CD8-positive, alpha-beta memory T cell (primary cell): ENCODE data around the gene NOS2. TPM values are rescaled to one million over a fixed set of nuclear protein-coding genes. Genes with fewer than 3 reads are reported as not detected.
A peak's percentile ranks its signal among the peaks of the same experiment; 100 is the strongest.
"Not testable (repeated sequence)": the region's sequence is repeated elsewhere in the genome, so short reads cannot be mapped to it uniquely, and the experiment has no call there.

ENCODE experiments used
- CTCF ChIA-PET: fragments of 350-600 bp; sonication (Branson Sonifier 250); formaldehyde crosslinking; loops from one replicate; lab custom pipeline; 2021; ENCODE audit warnings: antibody characterized with exemption; lab: Charles Lee
- POLR2A ChIA-PET: fragments of 350-600 bp; sonication (Branson Sonifier 250); formaldehyde crosslinking; loops from one replicate; lab custom pipeline; 2021; ENCODE audit warnings: antibody characterized with exemption; lab: Charles Lee
- DNase-seq, 5 donors: peaks; one replicate each; pipeline versions ENCODE4 v3.0.0 to v3.0.0-alpha.2; 2020 to 2022; ENCODE audit warnings: mixed read lengths in 1 of 5
- H3K27ac ChIP-seq: one replicate; pipeline ENCODE4 v1.7.0; 2013; ENCODE audit warnings: low read depth, mild to moderate bottlenecking, low read length, moderate library complexity
- H3K27me3 ChIP-seq: 2 replicates; pipeline ENCODE4 v1.7.0; 2013; ENCODE audit warnings: low read length, mild to moderate bottlenecking; ENCODE audit not compliant: insufficient read depth, poor library complexity, severe bottlenecking
- H3K36me3 ChIP-seq: 2 replicates; pipeline ENCODE4 v1.7.0; 2013; ENCODE audit warnings: mild to moderate bottlenecking, low read length, moderate library complexity; ENCODE audit not compliant: insufficient read depth
- H3K4me1 ChIP-seq: 2 replicates; pipeline ENCODE4 v1.7.0; 2013; ENCODE audit warnings: mild to moderate bottlenecking, low read length, moderate library complexity; ENCODE audit not compliant: insufficient read depth
- H3K4me3 ChIP-seq: 2 replicates; pipeline ENCODE4 v1.7.0; 2013; ENCODE audit warnings: mild to moderate bottlenecking, low read length
- H3K9me3 ChIP-seq: 2 replicates; pipeline ENCODE4 v1.7.0; 2013; ENCODE audit warnings: mild to moderate bottlenecking, low read length
- H3K27ac Mint-ChIP-seq, 8 donors: one replicate each; pipeline ENCODE4 v1.8.0; 2020 to 2021; ENCODE audit warnings: mixed read lengths in 8 of 8, mild to moderate bottlenecking in 6 of 8, inconsistent platforms in 3 of 8, moderate library complexity in 3 of 8
- H3K27me3 Mint-ChIP-seq, 2 donors: one replicate each; pipeline ENCODE4 v1.8.0; 2020 to 2021; ENCODE audit warnings: mixed read lengths in 2 of 2, mild to moderate bottlenecking in 1 of 2, moderate library complexity in 1 of 2
- H3K36me3 Mint-ChIP-seq, 3 donors: one replicate each; pipeline ENCODE4 v1.8.0; 2020 to 2021; ENCODE audit warnings: mixed read lengths in 3 of 3, inconsistent platforms in 1 of 3, mild to moderate bottlenecking in 1 of 3
- H3K4me1 Mint-ChIP-seq, 3 donors: one replicate each; pipeline ENCODE4 v1.8.0; 2020 to 2021; ENCODE audit warnings: mixed read lengths in 3 of 3, inconsistent platforms in 1 of 3, mild to moderate bottlenecking in 1 of 3
- H3K4me3 Mint-ChIP-seq, 7 donors: one replicate each; pipeline ENCODE4 v1.8.0; 2020 to 2021; ENCODE audit warnings: mixed read lengths in 7 of 7, mild to moderate bottlenecking in 6 of 7, moderate library complexity in 4 of 7, inconsistent platforms in 2 of 7
- H3K9me3 Mint-ChIP-seq, 5 donors: one replicate each; pipeline ENCODE4 v1.8.0; 2020 to 2022; ENCODE audit warnings: mixed read lengths in 5 of 5, mild to moderate bottlenecking in 3 of 5, moderate library complexity in 2 of 5, inconsistent platforms in 1 of 5
- polyA plus RNA-seq: library from polyadenylated mRNA; unstranded; fragments of 300-500 nt; fragmentation: Illumina TruSeq; gene quantifications from one replicate; pipeline ENCODE4 v1.2.3, GENCODE V29; 2021
- total RNA-seq, 2 experiments: library from RNA; stranded (reverse); gene quantifications; one replicate each; pipeline ENCODE4 v1.2.3, GENCODE V29; 2021

The NOS2 gene
- total and polyA plus RNA-seq, 3 experiments from 2014 or later: 0.07 TPM; not detected in 2

- Mint-ChIP-seq H3K4me3 (no peak overlapping the region), H3K36me3 (no peaks in the 10 kb centered on the region), H3K27ac (no peak overlapping the region), H3K9me3 (no peaks in the 10 kb centered on the region), H3K4me1 (no peaks in the 10 kb centered on the region), H3K27me3 (peaks cover 3 to 6% of the 10 kb centered on the region in 2 donors)
- Histone ChIP-seq H3K9me3 (no peaks in the 10 kb centered on the region), H3K4me3 (no peak overlapping the region), H3K36me3 (no peaks in the 10 kb centered on the region), H3K4me1 (no peaks in the 10 kb centered on the region), H3K27ac (no peak overlapping the region), H3K27me3 (no peaks in the 10 kb centered on the region)
- POLR2A ChIA-PET: no interaction called here
- CTCF ChIA-PET: interaction anchor here (2.6 kb wide), 1 partner anchor 8 kb away, joined by 7 read pairs; no protein-coding TSS in a partner anchor
- no peak for DNase-seq
Measured at GRCh38 chr17:27764589-27764988, 35.7 kb downstream of the NOS2 start.

DNA sequence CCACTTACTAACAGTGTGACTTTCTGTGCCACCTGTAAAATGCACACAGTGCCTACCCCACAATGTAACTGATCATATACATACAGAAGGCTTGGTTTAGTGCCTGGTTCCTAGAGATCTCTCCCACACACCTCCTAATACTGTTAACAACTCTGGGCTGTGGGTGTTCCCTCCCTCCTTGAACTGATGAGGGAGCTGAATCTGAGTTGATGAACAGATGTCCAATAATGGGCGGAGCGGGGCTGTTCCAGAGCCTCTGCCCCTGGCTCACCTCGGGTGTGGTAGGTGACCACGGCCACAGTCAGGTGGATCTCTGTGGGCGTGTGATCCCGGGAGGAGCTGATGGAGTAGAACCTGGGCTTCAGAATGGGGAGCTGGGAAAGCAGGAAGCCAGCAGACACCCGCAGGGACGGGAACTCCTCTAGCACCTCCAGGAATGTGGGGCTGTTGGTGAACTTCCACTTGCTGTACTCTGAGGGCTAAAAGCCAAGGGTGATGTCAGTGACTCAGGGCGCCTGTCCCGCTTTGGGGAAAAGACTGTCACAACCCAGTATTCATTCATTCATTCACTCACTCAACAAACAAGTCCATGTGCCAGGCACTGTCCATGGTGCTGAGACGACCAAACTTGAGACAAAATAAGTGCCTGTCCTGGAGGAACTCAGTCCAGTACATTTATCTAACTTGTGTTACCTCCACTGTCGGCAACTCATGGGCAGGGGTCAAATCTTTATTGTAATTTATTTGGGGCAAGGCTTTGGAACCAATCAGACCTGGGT is 37.6 kb downstream of the NOS2 start:
- Histone ChIP-seq H3K9me3 (no peaks in the 10 kb centered on the region), H3K4me1 (no peaks in the 10 kb centered on the region), H3K27me3 (no peaks in the 10 kb centered on the region), H3K27ac (no peak overlapping the region), H3K4me3 (no peak overlapping the region), H3K36me3 (no peaks in the 10 kb centered on the region)
- Mint-ChIP-seq H3K9me3 (no peaks in the 10 kb centered on the region), H3K27me3 (peaks cover 3 to 6% of the 10 kb centered on the region in 2 donors), H3K4me3 (no peak overlapping the region), H3K4me1 (no peaks in the 10 kb centered on the region), H3K27ac (no peak overlapping the region), H3K36me3 (no peaks in the 10 kb centered on the region)
- CTCF ChIA-PET: interaction anchor here (0.9 kb wide), 1 partner anchor 43 kb away, joined by 3 read pairs; no protein-coding TSS in a partner anchor
- DNase-seq: no peak
- POLR2A ChIA-PET: no interaction called here

DNA sequence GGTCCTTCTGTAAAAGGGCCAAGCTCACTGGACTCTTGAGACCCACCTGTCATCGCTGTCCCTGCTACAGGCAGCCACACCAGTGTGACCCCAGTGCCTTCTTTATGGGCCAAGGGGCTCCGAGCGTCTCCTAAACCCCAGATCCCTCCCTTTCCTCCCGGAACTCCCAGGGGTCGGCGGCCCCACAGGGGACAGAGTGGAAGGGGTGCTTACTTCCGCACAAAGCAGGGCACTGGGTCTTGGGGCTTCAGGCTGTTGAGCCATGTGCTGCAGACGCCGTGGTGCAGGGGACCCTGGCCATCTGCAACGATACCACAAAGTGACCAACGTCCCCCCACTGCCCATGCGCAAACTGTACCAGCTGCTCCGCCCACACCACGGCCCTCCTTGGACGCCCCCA is 39.4 kb downstream of the NOS2 start:
- H3K9me3 Mint-ChIP-seq, H3K4me3 ChIP-seq, H3K4me1 Mint-ChIP-seq, H3K27ac ChIP-seq, H3K4me3 Mint-ChIP-seq, H3K36me3 ChIP-seq, H3K4me1 ChIP-seq, H3K9me3 ChIP-seq, POLR2A ChIA-PET, H3K27ac Mint-ChIP-seq, H3K27me3 ChIP-seq, DNase-seq, H3K36me3 Mint-ChIP-seq: not testable (repeated sequence)
- CTCF ChIA-PET: interaction anchor here (0.6 to 2.6 kb wide), 5 partner anchors 10 to 491 kb away, joined by 3 to 37 read pairs (median 9); no protein-coding TSS in a partner anchor
- peaks cover 3 to 11% of the 10 kb centered on the region in 2 donors for H3K27me3 Mint-ChIP-seq

DNA sequence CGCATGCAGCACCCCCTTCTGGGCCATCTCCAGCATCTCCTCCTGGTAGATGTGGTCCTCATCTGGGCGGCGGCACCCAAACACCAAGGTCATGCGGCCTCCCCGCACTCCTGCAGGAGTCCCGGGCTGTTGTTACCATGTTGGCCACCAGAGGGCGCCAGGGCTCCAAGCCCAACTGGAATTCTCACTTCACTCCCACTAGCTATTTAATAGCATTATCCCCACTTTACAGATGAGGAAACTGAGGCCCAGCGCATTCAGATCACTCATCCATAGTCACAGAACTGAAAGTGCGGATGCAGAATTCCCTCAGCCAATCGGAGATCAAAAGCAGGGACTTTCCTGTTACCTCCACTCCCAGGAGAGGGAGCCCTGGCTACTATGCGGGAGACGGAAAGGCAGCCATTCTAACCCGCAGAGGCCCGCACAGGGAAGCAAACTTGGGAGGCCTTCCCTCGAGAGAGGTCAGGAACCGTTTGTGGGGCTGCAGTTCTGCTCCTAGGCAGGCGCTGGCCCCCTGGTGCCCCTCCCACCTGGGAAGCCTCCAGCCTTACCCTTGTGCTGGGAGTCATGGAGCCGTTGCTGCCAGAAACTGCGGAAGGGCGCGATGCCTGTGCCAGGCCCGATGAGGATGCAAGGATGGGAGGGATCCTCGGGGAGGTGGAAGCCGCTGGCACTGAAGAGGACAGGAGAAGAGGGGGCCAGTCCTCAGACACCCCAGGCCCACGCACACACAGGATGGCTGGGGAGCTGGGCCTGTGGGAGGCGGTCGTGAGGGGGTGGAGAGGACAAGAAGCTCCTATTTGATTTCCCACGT is 40.1 kb downstream of the NOS2 start:
- no peaks in the 10 kb centered on the region for H3K4me1 Mint-ChIP-seq
- CTCF ChIA-PET: interaction anchor here (0.6 to 2.6 kb wide), 11 partner anchors 11 to 492 kb away, joined by 3 to 37 read pairs (median 6); no protein-coding TSS in a partner anchor
- Histone ChIP-seq H3K4me1 (no peaks in the 10 kb centered on the region), H3K4me3 (no peak overlapping the region), H3K27me3 (no peaks in the 10 kb centered on the region), H3K36me3 (no peaks in the 10 kb centered on the region), H3K9me3 (no peaks in the 10 kb centered on the region), H3K27ac (no peak overlapping the region)
- H3K4me3 Mint-ChIP-seq: no peak overlapping the region
- peak; percentile 40 to 76 (median 60) for DNase-seq
- no peaks in the 10 kb centered on the region for H3K9me3 Mint-ChIP-seq
- H3K27me3 Mint-ChIP-seq: peaks cover 2 to 11% of the 10 kb centered on the region in 2 donors
- no peaks in the 10 kb centered on the region for H3K36me3 Mint-ChIP-seq
- H3K27ac Mint-ChIP-seq: no peak overlapping the region
- POLR2A ChIA-PET: no interaction called here

DNA sequence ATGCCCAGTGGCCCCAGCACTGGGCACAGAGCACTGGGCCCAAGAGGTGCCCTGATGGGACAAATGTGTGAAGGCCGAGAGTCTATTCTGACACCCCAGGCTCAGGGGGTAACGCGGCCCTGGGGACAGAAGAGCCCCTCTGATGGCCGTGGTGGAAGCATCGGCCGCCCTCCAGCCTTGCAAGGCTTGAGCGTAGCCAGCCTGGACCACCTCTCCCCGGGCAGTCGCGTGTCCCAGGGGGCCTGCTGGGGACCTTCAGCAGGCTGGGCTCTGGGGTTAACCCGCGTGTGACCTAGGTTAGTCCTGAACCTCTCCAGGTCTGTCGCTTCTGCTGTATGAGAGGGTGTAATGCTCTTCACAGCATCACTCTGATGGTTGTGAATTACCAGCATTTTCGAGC is 40.8 kb downstream of the NOS2 start:
- H3K9me3 ChIP-seq: no peaks in the 10 kb centered on the region
- no peaks in the 10 kb centered on the region for H3K4me1 Mint-ChIP-seq
- H3K36me3 ChIP-seq: no peaks in the 10 kb centered on the region
- H3K4me3 Mint-ChIP-seq: no peak overlapping the region
- H3K36me3 Mint-ChIP-seq: no peaks in the 10 kb centered on the region
- H3K4me1 ChIP-seq: no peaks in the 10 kb centered on the region
- no peaks in the 10 kb centered on the region for H3K9me3 Mint-ChIP-seq
- H3K27ac ChIP-seq: no peak overlapping the region
- H3K27me3 Mint-ChIP-seq: peaks cover 2 to 11% of the 10 kb centered on the region in 2 donors
- H3K4me3 ChIP-seq: no peak overlapping the region
- ChIA-PET CTCF (interaction anchor here (1.3 to 2.6 kb wide), 9 partner anchors 11 to 492 kb away, joined by 3 to 37 read pairs (median 6); no protein-coding TSS in a partner anchor), POLR2A (no interaction called here)
- no peaks in the 10 kb centered on the region for H3K27me3 ChIP-seq
- H3K27ac Mint-ChIP-seq: no peak overlapping the region
- no peak for DNase-seq

DNA sequence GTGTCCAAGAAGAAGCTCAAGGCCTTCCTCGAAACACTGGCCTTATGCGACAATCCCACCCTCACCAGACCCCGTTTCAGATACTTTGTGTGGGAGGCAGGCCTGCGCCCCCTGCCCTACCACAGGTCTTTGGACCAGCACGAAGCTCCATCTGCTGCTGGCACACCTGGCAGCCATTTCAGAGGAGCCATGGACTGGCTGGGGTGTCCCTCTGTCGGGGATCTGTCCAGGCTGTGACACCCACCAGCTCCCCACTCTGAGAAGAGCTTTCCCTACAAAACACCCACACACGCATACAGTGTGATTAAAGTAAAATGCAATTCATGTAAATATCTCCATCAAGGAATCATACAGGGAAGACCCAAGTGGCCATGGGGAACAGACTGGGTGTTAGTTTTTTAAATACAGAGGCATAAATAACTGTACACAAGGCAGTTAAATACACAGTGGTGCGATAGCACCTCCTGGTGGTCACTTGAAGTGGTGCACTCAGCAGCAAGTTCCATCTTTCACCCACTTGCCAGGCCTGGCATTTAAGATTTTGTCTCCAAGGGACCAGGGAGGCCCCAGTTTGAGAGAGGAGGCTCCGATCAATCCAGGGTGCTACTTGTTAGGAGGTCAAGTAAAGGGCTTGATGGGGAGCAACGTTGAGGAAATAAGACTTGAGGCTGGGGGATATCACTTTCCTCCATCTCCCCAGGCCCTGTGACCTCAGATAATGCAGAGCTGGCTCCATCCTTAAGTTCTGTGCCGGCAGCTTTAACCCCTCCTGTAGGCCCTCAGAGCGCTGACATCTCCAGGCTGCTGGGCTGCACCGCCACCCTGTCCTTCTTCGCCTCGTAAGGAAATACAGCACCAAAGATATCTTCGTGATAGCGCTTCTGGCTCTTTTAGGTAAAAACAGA is 43.6 kb downstream of the NOS2 start:
- Mint-ChIP-seq H3K36me3 (no peaks in the 10 kb centered on the region), H3K4me1 (no peaks in the 10 kb centered on the region), H3K27me3 (peaks cover 0 to 11% of the 10 kb centered on the region in 2 donors), H3K9me3 (no peaks in the 10 kb centered on the region), H3K4me3 (no peak overlapping the region), H3K27ac (no peak overlapping the region)
- ChIA-PET POLR2A (no interaction called here), CTCF (interaction anchor here (0.7 to 3.1 kb wide), 8 partner anchors 9 to 124 kb away, joined by 3 to 13 read pairs (median 4); partner anchors contain the start of gene NOS2)
- Histone ChIP-seq H3K27ac (no peak overlapping the region), H3K4me3 (no peak overlapping the region), H3K36me3 (no peaks in the 10 kb centered on the region), H3K4me1 (no peaks in the 10 kb centered on the region), H3K9me3 (no peaks in the 10 kb centered on the region), H3K27me3 (no peaks in the 10 kb centered on the region)
- peak in 3 of 5 donors; percentile 14 to 25 (median 21) for DNase-seq

GRCh38 chr17:27755706-27756466 is 44.4 kb downstream of the NOS2 start:
- Histone ChIP-seq H3K27me3 (no peaks in the 10 kb centered on the region), H3K9me3 (no peaks in the 10 kb centered on the region), H3K27ac (no peak overlapping the region), H3K4me1 (no peaks in the 10 kb centered on the region), H3K36me3 (no peaks in the 10 kb centered on the region), H3K4me3 (no peak overlapping the region)
- no peaks in the 10 kb centered on the region for H3K36me3 Mint-ChIP-seq
- ChIA-PET POLR2A (no interaction called here), CTCF (interaction anchor here (1.0 to 3.1 kb wide), 6 partner anchors 9 to 124 kb away, joined by 3 to 13 read pairs (median 4); partner anchors contain the start of gene NOS2)
- no peak overlapping the region for H3K27ac Mint-ChIP-seq
- H3K27me3 Mint-ChIP-seq: peaks cover 0 to 11% of the 10 kb centered on the region in 2 donors
- H3K9me3 Mint-ChIP-seq: no peaks in the 10 kb centered on the region
- H3K4me3 Mint-ChIP-seq: no peak overlapping the region
- no peak for DNase-seq
- no peaks in the 10 kb centered on the region for H3K4me1 Mint-ChIP-seq
